ENCODE measurements around the gene MAGEA1.
"Not testable (repeated sequence)": the region's sequence is repeated elsewhere in the genome, so short reads cannot be mapped to it uniquely, and the experiment has no call there.

GRCh38 chrX:153139074-153139473 is 40.0 kb upstream of the MAGEA1 start:
- TF ChIP-seq ZNF501, GLI4 (tag by site-specific recombination; IDR thresholded peaks at IDR 0.05): not testable (repeated sequence)

Data from HEK293 (cell line).